NOMO-1 treated with DMSO at 0.1 percent for 48 hours (cell line): Measurements from ENCODE around the gene ITGB8.
A peak's percentile ranks its signal among the peaks of the same experiment; 100 is the strongest.

Source experiments
- DNase-seq: peaks from one replicate; lab custom pipeline; 2025; ENCODE audit not compliant: unreplicated experiment; lab: John Stamatoyannopoulos, UW

The ITGB8 gene

DNA sequence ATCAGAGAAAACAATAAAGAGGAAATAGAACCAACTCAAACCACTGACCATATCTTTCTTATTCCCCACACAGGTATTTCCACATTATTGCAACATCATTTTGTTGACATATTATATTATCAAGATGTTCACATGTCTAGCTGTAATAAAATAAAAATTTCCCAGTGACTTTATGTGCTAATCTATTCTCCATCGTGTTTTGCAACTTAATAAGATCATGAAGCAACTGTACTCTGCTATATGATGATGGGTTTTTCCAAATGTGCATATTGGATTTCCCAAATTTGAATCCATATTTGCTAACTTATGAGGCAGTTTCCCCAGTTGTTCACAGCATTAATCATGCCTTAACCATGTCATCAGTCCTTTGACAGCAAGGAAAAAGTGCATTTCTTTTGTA is 127.8 kb downstream of the ITGB8 start:
- peak; percentile 12 for DNase-seq

GRCh38 chr7:20459419-20459818 is 128.7 kb downstream of the ITGB8 start:
- no peak for DNase-seq

DNA sequence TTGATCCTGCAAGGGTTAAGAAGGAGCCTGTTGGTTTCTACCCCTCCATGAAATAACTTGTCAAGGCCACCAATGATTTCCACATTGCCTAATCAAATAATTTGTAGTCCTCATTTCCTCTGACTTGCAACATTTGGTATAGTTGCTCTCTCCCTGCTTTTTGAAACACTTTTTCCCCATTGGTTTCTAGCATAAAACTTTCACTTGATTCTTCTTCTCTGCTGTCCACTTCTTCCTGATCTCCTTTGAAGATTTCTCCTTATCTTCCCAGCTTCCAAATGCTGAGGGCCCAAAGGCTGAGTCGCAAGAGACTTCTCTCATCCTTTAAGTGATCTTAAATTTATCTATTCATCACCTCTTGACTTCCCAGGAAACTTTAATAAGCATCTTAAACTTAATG is 134.2 kb downstream of the ITGB8 start:
- DNase-seq, result no peak
